ENCODE data around the gene SKP2.

DNA sequence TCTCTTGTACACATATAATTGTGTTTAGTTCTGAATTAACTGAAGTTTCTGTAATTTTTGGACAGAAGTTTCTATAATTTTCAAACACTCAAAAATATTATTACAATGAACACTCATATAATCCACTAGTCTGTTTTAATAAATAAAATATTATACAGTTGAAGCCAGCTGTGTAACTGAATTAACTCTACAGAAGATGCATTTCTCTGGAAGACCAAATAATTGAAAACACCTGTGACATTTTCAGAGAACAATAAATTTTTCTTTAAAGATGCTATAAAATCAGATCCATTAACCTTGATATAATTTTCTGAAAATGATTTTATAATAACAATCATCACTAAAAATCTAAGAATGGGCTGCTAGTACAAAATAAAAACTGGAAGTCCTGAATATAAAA, 75.1 kb downstream of the SKP2 start:
- TF ChIP-seq ZNF274 (IDR thresholded peaks at IDR 0.05; ENCODE audit: low read depth, low read length) (no peak), YY1 (IDR thresholded peaks at IDR 0.05; ENCODE audit: insufficient read depth, insufficient read length) (no peak), SUZ12 (IDR thresholded peaks at IDR 0.05; ENCODE audit: extremely low read depth, insufficient read depth, insufficient read length) (no peak)

Measured in NT2/D1 (cell line).